ENCODE results near the gene UCK2. TPM values are rescaled to one million over a fixed set of nuclear protein-coding genes. Genes with fewer than 3 reads are reported as not detected.

UCK2 gene
- total and polyA plus RNA-seq, 11 donors = 4.5 to 53.7 (median 13.9) TPM

GRCh38 chr1:165851034-165851658, 23.7 kb downstream of the UCK2 start:
- intact Hi-C loops (cut with DNase I) = no loop called here
- H3K36me3 ChIP-seq = no peaks in the 10 kb centered on the region

GRCh38 chr1:165852871-165853270, 25.5 kb downstream of the UCK2 start:
- H3K4me3 ChIP-seq = no peak overlapping the region
- H3K27ac ChIP-seq = no peak overlapping the region
- no peak for TF ChIP-seq POLR2A (IDR thresholded peaks at IDR 0.05)
- no peak for TF ChIP-seq CTCF (IDR thresholded peaks at IDR 0.05)
- ATAC-seq (no peak), DNase-seq (no peak)
- peaks cover 0 to 72% (median 29%) of the 10 kb centered on the region in 12 donors for H3K4me1 ChIP-seq
- H3K36me3 ChIP-seq = no peaks in the 10 kb centered on the region
- intact Hi-C loops (cut with DNase I) = no loop called here
- no peaks in the 10 kb centered on the region for H3K9me3 ChIP-seq
- no peaks in the 10 kb centered on the region for H3K27me3 ChIP-seq
- 93 to 97% (median 95%) methylated on average over 2 of the region's 2 CpGs for whole genome bisulfite sequencing, 4 donors

More at GRCh38 chr1:165851034-165851658, 23.7 kb downstream of the UCK2 start:
- WGBS, 4 donors = 79 to 93% (median 85%) methylated on average over 4 of the region's 4 CpGs
- ATAC-seq (no peak), DNase-seq (no peak)
- no peaks in the 10 kb centered on the region for H3K9me3 ChIP-seq
- H3K27me3 ChIP-seq = no peaks in the 10 kb centered on the region
- no peak overlapping the region for H3K27ac ChIP-seq
- TF ChIP-seq CTCF (IDR thresholded peaks at IDR 0.05) (no peak), POLR2A (IDR thresholded peaks at IDR 0.05) (no peak)
- no peak overlapping the region for H3K4me3 ChIP-seq
- H3K4me1 ChIP-seq = peaks cover 0 to 54% (median 17%) of the 10 kb centered on the region in 12 donors

GRCh38 chr1:165853528-165854075, 26.2 kb downstream of the UCK2 start:
- TF ChIP-seq CTCF (IDR thresholded peaks at IDR 0.05) (no peak), POLR2A (IDR thresholded peaks at IDR 0.05) (no peak)
- intact Hi-C loops (cut with DNase I) = no loop called here
- 79 to 91% (median 87%) methylated on average over 2 of the region's 2 CpGs for WGBS, 4 donors
- Histone ChIP-seq H3K36me3 (no peaks in the 10 kb centered on the region), H3K27ac (peak overlapping the region in 5 of 12 donors; percentile 27 to 52 (median 39)), H3K4me1 (peaks cover 0 to 79% (median 36%) of the 10 kb centered on the region in 12 donors), H3K27me3 (no peaks in the 10 kb centered on the region), H3K4me3 (no peak overlapping the region), H3K9me3 (no peaks in the 10 kb centered on the region)
- DNase-seq (no peak), ATAC-seq (no peak)

DNA sequence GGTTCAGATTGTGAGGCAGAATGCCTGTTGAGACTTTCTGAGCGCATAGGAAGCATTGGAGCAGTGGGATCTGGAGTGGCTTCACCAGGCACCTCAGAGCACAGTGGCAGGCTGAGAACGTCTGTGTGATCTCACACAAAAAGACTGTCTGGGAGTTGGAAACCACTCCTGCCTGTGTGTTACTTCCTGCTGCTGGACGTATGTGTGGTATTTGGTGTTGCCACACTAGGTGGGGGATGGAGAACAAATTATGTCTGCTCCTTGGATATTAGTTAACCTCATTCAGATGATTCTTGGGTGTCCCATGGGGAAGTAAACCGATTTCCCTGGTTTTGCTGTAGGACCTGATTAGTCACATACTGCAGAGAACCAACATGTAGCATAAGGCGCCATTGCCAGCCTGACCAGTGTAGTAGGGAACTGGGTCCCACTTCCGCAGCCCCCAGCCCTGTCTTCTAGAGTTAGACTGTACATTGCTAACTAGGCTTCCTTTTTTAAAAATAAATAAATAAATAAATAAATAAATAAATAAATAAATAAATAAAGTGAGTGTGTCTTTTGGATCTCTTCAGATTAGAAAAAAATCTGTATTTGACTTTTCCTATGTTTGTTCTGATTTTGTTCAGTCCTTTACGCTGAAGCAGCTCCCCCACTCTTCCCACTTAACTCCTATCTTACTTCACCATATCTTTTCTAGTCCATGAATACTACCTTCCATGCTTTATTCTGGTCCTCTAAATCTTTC, 26.9 kb downstream of the UCK2 start:
- Histone ChIP-seq H3K4me1 (peaks cover 0 to 76% (median 39%) of the 10 kb centered on the region in 12 donors), H3K27ac (peak overlapping the region in 5 of 12 donors; percentile 27 to 52 (median 39)), H3K4me3 (no peak overlapping the region), H3K9me3 (no peaks in the 10 kb centered on the region), H3K27me3 (no peaks in the 10 kb centered on the region), H3K36me3 (no peaks in the 10 kb centered on the region)
- 56 to 64% (median 61%) methylated on average over 7 of the region's 7 CpGs for WGBS, 4 donors
- TF ChIP-seq POLR2A (IDR thresholded peaks at IDR 0.05) = no peak
- TF ChIP-seq CTCF (IDR thresholded peaks at IDR 0.05) = no peak
- intact Hi-C loops (cut with DNase I) = no loop called here
- ATAC-seq (peak; percentile 48 to 83 (median 80)), DNase-seq (peak in 3 of 5 donors; percentile 16 to 39 (median 34))

Measured in heart left ventricle (tissue), 16 donors.